WTC11 (cell line): Measurements from ENCODE around the gene ABHD12. TPM values are rescaled to one million over a fixed set of nuclear protein-coding genes. Genes with fewer than 3 reads are reported as not detected.

Experiments used
- ATAC-seq: fragments of 200-7000 bp; cut with Tn5 transposase; 2 replicates; pipeline ENCODE4 v1.10.0; 2021; ENCODE audit warnings: mild to moderate bottlenecking, moderate library complexity
- CTCF ChIA-PET: fragments of 300-600 bp; sonication (Branson Sonifier 250); formaldehyde crosslinking; loops from one replicate; lab custom pipeline; 2021; ENCODE audit warnings: antibody characterized with exemption; lab: Charles Lee
- POLR2A ChIA-PET: fragments of 350-600 bp; sonication (Branson Sonifier 250); formaldehyde crosslinking; loops from one replicate; lab custom pipeline; 2021; ENCODE audit warnings: antibody characterized with exemption; lab: Charles Lee
- DNase-seq: peaks from one replicate; pipeline ENCODE4 v3.0.0; 2021; ENCODE audit warnings: low spot score
- H3K27ac Mint-ChIP-seq: 2 replicates; pipeline ENCODE4 v1.8.0; 2021; ENCODE audit warnings: mixed read lengths
- H3K27me3 Mint-ChIP-seq: 2 replicates; pipeline ENCODE4 v1.8.0; 2021; ENCODE audit warnings: low read depth, mild to moderate bottlenecking, moderate library complexity, mixed read lengths
- H3K36me3 Mint-ChIP-seq: 2 replicates; pipeline ENCODE4 v1.8.0; 2021; ENCODE audit warnings: mixed read lengths
- H3K4me1 Mint-ChIP-seq: 2 replicates; pipeline ENCODE4 v1.8.0; 2022; ENCODE audit warnings: mixed read lengths
- H3K4me3 Mint-ChIP-seq: 2 replicates; pipeline ENCODE4 v1.8.0; 2021; ENCODE audit warnings: mild to moderate bottlenecking, moderate library complexity, mixed read lengths
- H3K9me3 Mint-ChIP-seq: 2 replicates; pipeline ENCODE4 v1.8.0; 2021; ENCODE audit warnings: mixed read lengths
- ARID4B ChIP-seq: sonication (generic); formaldehyde crosslinking; IDR thresholded peaks from 2 replicates; pipeline ENCODE4 v1.8.0; 2023; ENCODE audit warnings: missing genetic modification reagents, mild to moderate bottlenecking, borderline replicate concordance
- CREB1 ChIP-seq: sonication (generic); formaldehyde crosslinking; IDR thresholded peaks from 2 replicates; pipeline ENCODE4 v1.8.0; 2023; ENCODE audit warnings: mild to moderate bottlenecking, missing genetic modification reagents
- E2F1 ChIP-seq: sonication (generic); formaldehyde crosslinking; IDR thresholded peaks from 2 replicates; pipeline ENCODE4 v1.8.0; 2022; ENCODE audit warnings: mild to moderate bottlenecking, missing genetic modification reagents
- E2F4 ChIP-seq: sonication (generic); formaldehyde crosslinking; IDR thresholded peaks from 2 replicates; pipeline ENCODE4 v1.8.1; 2022; ENCODE audit warnings: low read depth, mild to moderate bottlenecking, moderate library complexity, missing genetic modification reagents, borderline replicate concordance
- ERG ChIP-seq: fragments of 250-450 bp; sonication (Bioruptor Pico); IDR thresholded peaks from 2 replicates; pipeline ENCODE4 v1.8.0; 2021; ENCODE audit warnings: mild to moderate bottlenecking
- GRHL2 ChIP-seq: fragments of 250-450 bp; sonication (Bioruptor Pico); IDR thresholded peaks from 2 replicates; pipeline ENCODE4 v1.8.0; 2022; ENCODE audit warnings: mild to moderate bottlenecking, moderate library complexity; ENCODE audit not compliant: insufficient replicate concordance, severe bottlenecking
- GTF2I ChIP-seq: fragments of 250-450 bp; sonication (Bioruptor Pico); conservative IDR thresholded peaks from 2 replicates; pipeline ENCODE4 v1.4.0; 2021; ENCODE audit warnings: mild to moderate bottlenecking
- MXD4 ChIP-seq: fragments of 250-450 bp; sonication (Bioruptor Pico); IDR thresholded peaks from 2 replicates; pipeline ENCODE4 v1.8.0; 2021; ENCODE audit warnings: mild to moderate bottlenecking, moderate library complexity, borderline replicate concordance
- MYBL2 ChIP-seq: sonication (generic); formaldehyde crosslinking; IDR thresholded peaks from 2 replicates; pipeline ENCODE4 v1.8.1; 2023; ENCODE audit warnings: mild to moderate bottlenecking, moderate library complexity, missing genetic modification reagents
- NFE2L1 ChIP-seq: sonication (generic); formaldehyde crosslinking; IDR thresholded peaks from 2 replicates; pipeline ENCODE4 v1.8.1; 2023; ENCODE audit warnings: missing genetic modification reagents
- PREB ChIP-seq: sonication (generic); formaldehyde crosslinking; IDR thresholded peaks from 2 replicates; pipeline ENCODE4 v1.8.1; 2022; ENCODE audit warnings: mild to moderate bottlenecking, missing genetic modification reagents, moderate library complexity, borderline replicate concordance
- PRRX2 ChIP-seq: fragments of 250-450 bp; sonication (Bioruptor Pico); IDR thresholded peaks from 2 replicates; pipeline ENCODE4 v1.8.0; 2021; ENCODE audit warnings: mild to moderate bottlenecking
- SMAD4 ChIP-seq: sonication (generic); formaldehyde crosslinking; IDR thresholded peaks from 2 replicates; pipeline ENCODE4 v1.8.0; 2022; ENCODE audit warnings: mild to moderate bottlenecking, missing genetic modification reagents
- ZBTB43 ChIP-seq: sonication (generic); formaldehyde crosslinking; IDR thresholded peaks from 2 replicates; pipeline ENCODE4 v1.8.1; 2023; ENCODE audit warnings: mild to moderate bottlenecking, missing genetic modification reagents
- ZNF232 ChIP-seq: sonication (generic); formaldehyde crosslinking; IDR thresholded peaks from 2 replicates; pipeline ENCODE4 v1.8.0; 2022; ENCODE audit warnings: mild to moderate bottlenecking, missing genetic modification reagents
- ZNF416 ChIP-seq: fragments of 250-450 bp; sonication (Bioruptor Pico); IDR thresholded peaks from 2 replicates; pipeline ENCODE4 v1.9.0; 2021; ENCODE audit warnings: mild to moderate bottlenecking, inconsistent platforms
- ZNF512 ChIP-seq: sonication (generic); formaldehyde crosslinking; IDR thresholded peaks from 2 replicates; pipeline ENCODE4 v1.8.1; 2022; ENCODE audit warnings: missing genetic modification reagents, borderline replicate concordance
- total RNA-seq: library from RNA; stranded (reverse); gene quantifications from 3 replicates; pipeline ENCODE4 v1.2.3, GENCODE V29; 2021

Gene ABHD12
- total RNA-seq, 1 experiment from 2014 or later: 63.1 TPM

GRCh38 chr20:25368526-25368925 is 22.1 kb downstream of the ABHD12 start (continued):
- no peak for TF ChIP-seq ZNF512 (CRISPR knock-in tag)
- TF ChIP-seq MXD4 (CRISPR knock-in tag): no peak
- no peak for TF ChIP-seq E2F1 (CRISPR knock-in tag)
- TF ChIP-seq ZNF232 (CRISPR knock-in tag): no peak
- no peak for TF ChIP-seq CREB1
- no peak for TF ChIP-seq GTF2I
- no peak for TF ChIP-seq SMAD4 (CRISPR knock-in tag)
- TF ChIP-seq ERG: no peak
- TF ChIP-seq PRRX2 (CRISPR knock-in tag): no peak
- TF ChIP-seq PREB: no peak

GRCh38 chr20:25364879-25365699 is 25.5 kb downstream of the ABHD12 start:
- Mint-ChIP-seq H3K27ac (0 out of 2 replicates have a peak overlapping the region, but pooled peaks have one; percentile 8), H3K27me3 (no peaks in the 10 kb centered on the region), H3K9me3 (peaks cover 11% of the 10 kb centered on the region), H3K4me1 (peaks cover 32% of the 10 kb centered on the region)
- ATAC-seq (peak; percentile 60), DNase-seq (no peak)
- ChIA-PET POLR2A (interaction anchor here (0.7 kb wide), 1 partner anchor 24 kb away, joined by 3 read pairs; no protein-coding TSS in a partner anchor), CTCF (interaction anchor here (0.7 to 2.3 kb wide), 3 partner anchors 34 to 69 kb away, joined by 3 to 8 read pairs (median 3); no protein-coding TSS in a partner anchor)
- no peak for TF ChIP-seq MYBL2 (CRISPR knock-in tag)
- no peak for TF ChIP-seq ZBTB43 (CRISPR knock-in tag)
- no peak for TF ChIP-seq ZNF416 (CRISPR knock-in tag)
- no peak for TF ChIP-seq NFE2L1 (CRISPR knock-in tag)
- TF ChIP-seq GRHL2 (CRISPR knock-in tag): no peak
- TF ChIP-seq E2F4 (CRISPR knock-in tag): no peak
- TF ChIP-seq ARID4B (CRISPR knock-in tag): no peak
- TF ChIP-seq, all 79 proteins: peak for 0
- Mint-ChIP-seq H3K36me3 (peaks cover 34% of the 10 kb centered on the region), H3K4me3 (no peak overlapping the region)
